Activated CD8-positive, alpha-beta memory T cell treated with anti-CD3 and anti-CD28 coated beads for 36 hours (primary cell): ENCODE results near the gene TBC1D10A. TPM values are rescaled to one million over a fixed set of nuclear protein-coding genes. Genes with fewer than 3 reads are reported as not detected.

Experiments
- CTCF ChIA-PET: fragments of 350-600 bp; sonication (Branson Sonifier 250); formaldehyde crosslinking; loops from one replicate; lab custom pipeline; 2021; ENCODE audit warnings: antibody characterized with exemption; lab: Charles Lee
- POLR2A ChIA-PET: fragments of 350-600 bp; sonication (Branson Sonifier 250); formaldehyde crosslinking; loops from one replicate; lab custom pipeline; 2021; ENCODE audit warnings: antibody characterized with exemption; lab: Charles Lee
- total RNA-seq, 2 experiments: library from RNA; stranded (reverse); gene quantifications; one replicate each; pipeline ENCODE4 v1.2.3, GENCODE V29; 2021

TBC1D10A gene
- total RNA-seq, 2 experiments from 2014 or later: 12.8 to 13.0 TPM

DNA sequence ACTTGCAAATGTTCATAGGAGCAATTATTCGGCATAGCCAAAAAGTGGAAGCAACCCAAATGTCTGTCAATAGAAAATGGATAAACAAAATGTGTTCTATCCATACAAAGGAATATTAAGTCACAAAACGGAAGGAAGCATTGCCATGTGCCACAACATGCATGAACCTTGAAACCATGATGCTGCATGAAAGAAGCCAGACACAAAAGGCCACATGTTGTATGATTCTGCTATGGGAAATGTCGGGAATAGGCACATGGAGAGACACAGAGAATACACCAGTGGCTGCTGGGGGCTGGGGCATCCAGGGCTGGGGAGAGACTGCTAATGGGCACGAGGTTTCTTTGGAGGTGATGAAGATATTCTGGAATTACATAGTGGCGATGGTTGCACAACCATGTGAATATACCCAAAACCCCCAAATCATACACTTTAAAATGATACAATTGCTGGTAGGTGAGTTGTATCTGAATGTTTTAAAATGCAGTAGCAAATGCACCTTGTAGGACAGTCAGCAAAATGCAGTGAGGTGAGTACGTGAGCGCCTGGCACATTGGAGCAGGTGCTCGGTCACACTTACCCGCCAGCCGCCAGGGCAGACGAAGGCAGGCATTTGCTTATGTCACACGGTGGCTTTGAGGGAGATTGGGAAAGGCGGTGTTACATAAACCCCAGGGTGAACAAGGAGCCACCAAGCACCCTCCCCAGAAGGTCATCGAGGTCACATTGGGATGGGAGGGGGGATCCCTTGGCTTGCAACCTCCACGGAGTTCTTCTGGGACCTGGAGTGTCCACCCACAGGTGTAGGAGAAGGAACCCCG, 53.8 kb downstream of the TBC1D10A start:
- CTCF ChIA-PET: no interaction called here
- POLR2A ChIA-PET: no interaction called here

DNA sequence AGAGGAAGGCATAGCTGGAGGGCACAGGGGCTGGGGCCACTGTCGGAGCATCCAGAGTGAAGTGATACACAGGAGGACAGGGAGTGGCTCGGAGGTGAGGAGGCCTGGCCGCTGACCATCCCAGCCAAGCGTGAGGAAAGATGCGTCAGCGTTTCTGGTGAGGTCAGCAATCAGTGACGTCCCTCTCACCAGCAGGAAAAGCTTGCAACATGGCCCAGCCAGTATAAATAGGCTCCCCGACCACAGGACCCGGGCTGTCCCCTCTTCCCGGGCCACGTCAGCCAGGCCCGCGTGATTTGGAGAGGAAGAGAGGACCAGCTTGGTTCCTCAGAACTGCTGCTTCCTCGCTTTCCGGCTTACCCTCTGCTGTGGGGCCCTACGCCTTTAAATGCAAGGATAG, 55.9 kb downstream of the TBC1D10A start:
- CTCF ChIA-PET: interaction anchor here (1.2 to 2.5 kb wide), 2 partner anchors 17 to 24 kb away, joined by 4 to 14 read pairs; no protein-coding TSS in a partner anchor

DNA sequence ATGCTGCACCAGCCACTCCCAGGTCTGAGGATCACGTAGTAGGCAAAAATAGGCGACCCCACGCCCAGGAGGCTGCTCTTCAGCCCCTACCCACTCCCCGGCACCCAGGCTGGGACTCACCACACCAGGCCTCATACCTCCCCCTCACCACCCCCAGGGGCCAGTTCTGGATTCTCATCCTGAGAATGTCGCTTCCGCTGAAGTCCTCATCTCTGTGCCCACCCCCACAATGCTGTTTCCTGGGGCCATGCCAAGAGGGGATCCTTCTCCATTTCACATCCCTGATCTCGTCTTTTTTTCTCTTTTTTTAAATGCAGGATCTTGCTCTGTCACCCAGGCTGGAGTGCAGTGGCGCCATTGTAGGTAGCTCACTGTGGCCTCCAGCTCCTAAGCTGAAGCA, 58.4 kb downstream of the TBC1D10A start:
- ChIA-PET CTCF (interaction anchor here (1.3 to 2.5 kb wide), 3 partner anchors 8 to 85 kb away, joined by 3 to 14 read pairs (median 5); no protein-coding TSS in a partner anchor), POLR2A (interaction anchor here (1.3 kb wide), 1 partner anchor 15 kb away, joined by 3 read pairs; no protein-coding TSS in a partner anchor)

More for the DNA sequence above, 55.9 kb downstream of the TBC1D10A start:
- POLR2A ChIA-PET: no interaction called here

DNA sequence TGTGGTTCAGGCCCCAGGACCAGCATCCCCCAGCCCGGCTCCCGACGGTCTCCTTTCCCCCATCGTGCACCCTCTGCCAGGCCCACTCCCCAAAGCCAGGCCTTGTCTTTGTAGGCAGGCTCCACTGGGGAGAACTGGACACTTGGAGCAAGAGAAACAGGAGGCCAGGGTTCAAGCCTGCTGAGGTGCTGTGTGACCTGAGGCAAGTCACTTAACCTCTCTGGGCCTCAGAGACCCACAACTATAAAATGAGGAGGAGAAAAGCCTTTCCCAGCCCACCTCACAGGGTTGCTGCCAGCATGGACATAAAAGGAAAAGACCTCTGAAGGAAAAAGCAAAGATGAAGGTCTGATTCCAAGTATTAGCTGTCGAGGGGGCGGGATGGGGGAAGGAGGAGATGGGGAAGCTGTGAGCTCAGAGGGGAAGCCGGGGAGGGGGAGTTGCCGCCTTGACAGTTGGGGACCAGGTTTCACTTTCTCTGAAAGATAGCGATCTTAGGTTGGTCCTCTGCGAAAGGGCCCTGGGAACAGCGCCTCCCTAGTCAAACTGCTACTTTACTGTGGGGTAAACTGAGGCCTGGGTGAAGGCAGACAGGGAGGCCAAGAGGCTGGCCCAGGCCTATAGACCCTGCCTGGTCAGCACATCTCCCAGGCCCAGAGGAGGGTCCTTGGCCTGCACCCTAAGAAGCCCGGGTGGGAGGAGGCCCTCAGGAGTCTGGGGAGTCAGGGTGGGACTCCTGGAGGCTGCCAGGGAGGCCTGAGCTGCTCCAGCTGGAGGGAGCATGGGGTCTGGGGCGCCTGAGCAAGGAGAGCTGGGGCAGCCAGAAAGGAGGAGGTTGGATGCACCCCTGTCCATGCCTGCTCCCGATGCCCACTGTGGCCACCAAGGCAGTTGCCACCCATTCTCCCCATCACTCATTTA, 59.1 kb downstream of the TBC1D10A start:
- ChIA-PET CTCF (interaction anchor here (1.0 to 1.4 kb wide), 3 partner anchors 8 to 84 kb away, joined by 3 to 7 read pairs (median 5); no protein-coding TSS in a partner anchor), POLR2A (interaction anchor here (0.5 to 1.3 kb wide), 4 partner anchors 15 to 163 kb away, joined by 3 to 4 read pairs (median 3); no protein-coding TSS in a partner anchor)

DNA sequence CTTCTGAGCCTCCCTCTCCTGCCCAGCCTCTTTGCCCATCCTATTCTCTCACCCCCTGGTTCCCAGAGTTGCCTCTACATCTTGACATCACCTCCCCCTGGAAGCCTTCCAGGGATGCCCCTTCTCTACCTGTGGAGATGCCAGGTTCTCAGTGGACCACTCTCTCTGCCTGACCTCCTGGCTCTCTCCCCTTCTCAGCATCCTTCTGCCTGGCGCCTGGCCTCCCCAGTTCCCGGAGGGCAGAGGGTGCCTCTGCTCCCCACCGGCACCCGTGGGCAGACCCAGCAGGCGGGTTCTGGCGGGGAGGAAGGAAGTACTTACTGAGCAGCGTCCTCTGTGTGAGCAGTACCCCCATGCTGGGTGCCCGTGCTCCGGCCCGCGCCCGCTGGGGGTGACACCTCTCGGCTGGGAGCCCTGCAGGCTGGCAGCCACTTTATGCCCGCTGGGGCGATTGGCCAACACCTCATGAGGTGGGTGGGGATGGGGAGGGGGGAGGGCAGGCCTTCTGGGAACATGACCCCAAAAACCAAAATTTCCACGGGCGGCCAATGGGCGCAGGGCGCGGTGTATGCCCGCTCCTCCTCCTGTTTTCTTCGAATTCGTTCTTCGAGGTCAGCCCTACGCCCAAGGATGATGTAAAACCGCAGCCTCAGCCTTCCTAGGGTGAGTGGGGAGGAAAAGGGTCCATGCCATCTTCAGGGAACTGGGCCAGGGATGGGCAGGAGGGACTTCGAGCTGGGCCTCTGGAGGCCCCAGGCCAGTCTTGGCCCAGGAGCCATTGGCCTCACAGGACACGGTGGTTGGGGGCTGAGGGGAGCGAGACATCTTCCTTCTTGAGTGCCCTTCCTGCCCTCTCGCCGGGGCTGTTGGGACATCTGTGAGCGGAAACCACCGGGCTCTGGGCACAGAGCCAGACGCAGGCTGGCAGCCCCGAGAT, 60.0 kb downstream of the TBC1D10A start, which contains the start of gene OSM:
Gene OSM (minus strand): TSS at position 407 of the 937 bp plus-strand sequence. CDS start 52 bp downstream, at position 355.
- ChIA-PET CTCF (interaction anchor here (1.0 to 4.7 kb wide), 5 partner anchors 11 to 157 kb away, joined by 3 to 34 read pairs (median 6); partner anchors contain the start of gene CASTOR1), POLR2A (interaction anchor here (0.7 to 1.3 kb wide), 4 partner anchors 16 to 162 kb away, joined by 3 read pairs; partner anchors contain the start of gene CASTOR1)

DNA sequence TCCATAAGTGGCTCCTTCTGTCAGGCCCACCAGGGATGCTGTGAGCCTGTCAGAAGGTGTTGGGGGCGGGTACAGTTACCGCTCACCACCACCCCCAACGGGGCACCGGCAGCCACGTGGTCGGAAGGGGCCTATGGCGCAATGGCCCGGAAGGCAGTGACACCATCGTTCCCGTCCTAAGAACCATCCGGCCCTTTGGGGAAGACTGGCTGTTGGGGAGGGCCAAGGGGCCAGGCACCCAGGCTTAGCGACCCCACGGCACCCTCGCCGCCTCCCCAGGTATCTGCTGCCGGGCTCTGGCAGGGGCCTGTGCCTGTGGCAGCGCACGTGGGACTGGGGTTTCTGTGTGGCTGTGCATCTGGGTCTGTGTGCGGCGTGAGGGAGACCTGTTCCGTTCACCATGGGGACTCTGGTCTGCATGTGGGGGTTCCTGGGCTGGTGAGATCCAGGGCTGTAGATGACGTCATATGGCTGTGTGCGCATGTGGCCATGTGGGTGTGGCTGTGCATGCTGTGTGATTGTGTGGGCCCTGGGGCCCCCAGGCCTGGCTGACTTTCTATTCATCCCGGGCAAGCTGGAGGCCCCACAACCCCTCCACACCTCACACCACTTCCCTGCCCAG, 60.8 kb downstream of the TBC1D10A start:
- ChIA-PET CTCF (interaction anchor here (1.0 to 4.7 kb wide), 3 partner anchors 10 to 158 kb away, joined by 4 to 34 read pairs (median 6); partner anchors contain the start of gene CASTOR1), POLR2A (interaction anchor here (0.7 to 0.8 kb wide), 2 partner anchors 23 to 158 kb away, joined by 3 read pairs; partner anchors contain the start of gene CASTOR1)

DNA sequence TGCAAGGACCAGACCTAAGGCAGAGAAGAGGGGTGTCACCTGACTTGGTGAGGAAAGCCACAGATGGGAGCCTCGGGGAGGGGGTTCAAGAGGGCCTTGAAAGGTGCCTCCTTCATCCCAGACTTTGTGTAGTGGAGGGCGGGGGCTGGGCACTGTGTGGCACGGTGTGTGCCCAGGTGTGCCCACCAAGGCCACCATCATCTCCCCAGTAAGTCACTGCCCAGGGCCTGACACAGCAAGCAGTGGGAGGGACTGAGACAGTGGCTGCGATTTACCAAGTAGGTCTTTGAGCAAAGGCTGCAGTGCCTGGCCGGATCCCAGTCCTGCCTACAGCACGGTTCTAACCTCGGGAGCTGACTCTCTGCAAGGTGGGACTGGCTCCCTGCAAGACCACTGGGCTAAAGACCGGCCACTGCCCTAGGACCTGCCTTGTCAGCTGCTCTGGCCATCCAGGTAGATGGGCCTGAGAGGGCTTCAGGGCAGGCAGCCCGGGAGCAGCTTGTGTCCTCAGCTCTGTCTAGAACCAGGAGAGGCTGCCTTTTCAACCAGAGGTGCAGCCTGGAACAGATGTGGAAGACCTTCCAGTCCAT, 61.5 kb downstream of the TBC1D10A start:
- POLR2A ChIA-PET: interaction anchor here (0.5 to 0.6 kb wide), 2 partner anchors 760 to 902 kb away, joined by 3 to 22 read pairs; no protein-coding TSS in a partner anchor
- CTCF ChIA-PET: interaction anchor here (1.4 to 4.7 kb wide), 3 partner anchors 9 to 122 kb away, joined by 5 to 34 read pairs (median 6); partner anchors contain the start of genes CASTOR1 and RNF215

DNA sequence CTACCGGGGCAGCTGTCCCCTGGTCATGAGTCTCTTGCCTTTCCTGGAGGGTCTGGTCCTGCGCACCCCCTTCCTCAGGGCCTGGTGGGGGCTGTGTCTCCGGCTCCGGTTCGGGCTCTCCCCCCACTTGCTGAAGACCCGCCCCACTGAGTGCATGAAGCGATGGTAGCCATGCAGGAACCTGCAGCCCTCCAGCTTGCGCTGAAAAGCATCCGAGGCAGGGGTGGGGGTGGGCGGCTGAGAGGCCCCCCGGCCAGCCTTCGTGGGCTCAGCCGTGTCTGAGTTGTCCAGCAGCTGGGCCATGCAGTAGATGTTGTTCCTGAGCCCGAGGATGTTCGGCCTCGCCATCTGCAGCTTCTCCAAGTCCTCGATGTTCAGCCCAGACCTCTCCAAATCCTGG, 62.9 kb downstream of the TBC1D10A start:
- ChIA-PET CTCF (interaction anchor here (0.7 to 4.7 kb wide), 8 partner anchors 13 to 156 kb away, joined by 3 to 34 read pairs (median 8); partner anchors contain the start of genes CASTOR1 and RNF215), POLR2A (interaction anchor here (1.2 kb wide), 1 partner anchor 24 kb away, joined by 5 read pairs; no protein-coding TSS in a partner anchor)

DNA sequence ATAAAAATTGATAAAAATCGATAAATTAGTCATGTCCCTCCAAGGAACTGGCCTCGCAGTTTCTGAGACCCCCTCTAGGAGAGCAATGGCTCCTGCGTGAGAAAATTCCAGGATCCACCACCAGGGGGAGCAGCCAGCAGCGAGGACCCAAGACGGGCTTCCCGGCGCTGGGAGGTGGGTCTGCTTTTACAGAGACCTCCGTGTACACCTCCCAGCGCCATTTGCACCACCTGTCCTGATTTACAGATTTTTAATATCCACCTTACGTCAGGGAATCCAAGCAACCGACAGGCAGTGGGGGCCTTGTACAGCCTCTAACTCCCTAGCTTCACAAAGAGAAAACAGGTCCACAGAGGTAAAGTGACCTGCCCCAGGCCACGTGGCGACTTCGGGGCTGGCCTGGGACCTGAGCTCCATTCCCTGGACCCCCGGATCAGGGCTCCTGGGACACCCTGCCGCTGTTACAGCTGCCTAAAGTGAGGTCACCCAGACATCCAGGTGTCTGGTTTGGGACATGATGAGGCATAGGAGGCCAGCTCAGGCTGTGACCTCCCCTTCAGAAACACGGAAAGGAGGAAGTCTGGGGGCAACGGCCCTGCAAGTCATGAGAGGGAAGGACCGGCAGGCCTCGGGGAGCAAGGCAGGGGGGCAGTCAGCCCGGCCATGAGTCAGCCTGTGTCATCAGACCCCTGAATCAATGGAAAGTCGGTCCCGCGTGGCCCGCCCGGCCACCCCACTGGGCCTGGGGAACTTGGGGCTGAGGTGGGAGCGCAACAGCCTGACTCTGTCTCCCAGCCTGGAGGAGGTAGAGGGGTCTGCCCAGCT, 63.6 kb downstream of the TBC1D10A start:
- POLR2A ChIA-PET: interaction anchor here (1.2 kb wide), 1 partner anchor 25 kb away, joined by 5 read pairs; no protein-coding TSS in a partner anchor
- CTCF ChIA-PET: interaction anchor here (0.7 to 4.7 kb wide), 9 partner anchors 9 to 155 kb away, joined by 3 to 34 read pairs (median 5); partner anchors contain the start of genes CASTOR1 and RNF215

DNA sequence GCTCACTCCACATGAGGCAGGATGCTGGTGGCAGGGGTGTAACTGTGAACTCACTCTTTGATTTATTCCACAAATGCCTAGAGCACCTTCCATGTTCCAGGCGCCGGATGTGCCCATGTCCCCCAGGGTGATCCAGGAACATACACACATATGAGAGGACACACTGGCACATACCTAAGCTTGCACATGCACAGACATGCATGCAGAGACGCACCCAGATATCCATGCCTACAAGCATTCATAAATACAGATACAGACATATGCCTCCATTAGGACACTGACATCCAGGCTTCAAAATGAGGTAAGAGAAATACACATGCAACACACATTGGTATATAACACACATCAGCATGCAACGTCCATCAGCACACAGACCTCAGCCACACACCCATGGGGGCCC, 64.6 kb downstream of the TBC1D10A start:
- ChIA-PET POLR2A (no interaction called here), CTCF (interaction anchor here (1.5 to 4.7 kb wide), 3 partner anchors 26 to 125 kb away, joined by 3 to 34 read pairs (median 12); partner anchors contain the start of genes CASTOR1 and RNF215)

DNA sequence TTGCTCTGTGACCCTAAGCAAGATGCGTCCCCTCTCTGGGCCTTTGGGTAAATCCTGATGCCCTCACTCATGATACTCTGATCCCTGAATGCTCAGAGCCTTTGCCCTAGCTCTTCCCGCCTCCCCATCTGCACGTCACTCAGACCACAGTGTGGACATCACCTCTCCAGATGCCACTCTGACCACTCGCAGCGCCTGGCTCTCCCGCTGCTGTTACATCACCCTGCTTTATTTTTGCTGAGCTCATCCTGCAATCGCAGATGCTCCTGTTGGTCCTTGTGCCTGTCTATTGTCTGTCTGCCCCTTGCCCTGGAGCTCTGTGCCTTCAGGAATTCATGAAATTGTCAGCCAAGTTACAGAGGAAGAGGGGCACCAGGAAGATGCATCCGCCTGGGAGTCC, 65.6 kb downstream of the TBC1D10A start:
- ChIA-PET CTCF (interaction anchor here (1.1 to 2.3 kb wide), 4 partner anchors 7 to 153 kb away, joined by 3 to 8 read pairs (median 4); no protein-coding TSS in a partner anchor), POLR2A (interaction anchor here (0.6 kb wide), 1 partner anchor 180 kb away, joined by 3 read pairs; no protein-coding TSS in a partner anchor)

DNA sequence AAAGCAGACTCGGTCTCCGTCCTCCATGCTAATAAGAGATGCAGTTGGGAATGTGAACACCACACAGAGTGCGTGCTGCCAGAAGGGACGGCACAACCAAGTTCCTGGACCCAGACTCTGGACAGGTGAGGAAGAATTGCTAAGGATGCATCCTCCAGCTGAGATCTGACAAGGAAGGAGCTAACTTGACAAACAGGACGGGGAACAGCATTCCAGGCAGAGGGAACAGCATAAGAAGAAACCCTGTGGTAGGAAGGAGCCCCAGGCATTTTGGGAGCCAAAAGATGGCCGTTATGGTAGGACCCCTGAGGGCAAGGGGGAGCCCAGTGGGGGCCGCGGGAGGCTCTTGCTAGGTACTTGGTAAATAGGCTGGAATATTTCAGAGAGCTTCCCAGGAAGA, 66.1 kb downstream of the TBC1D10A start:
- ChIA-PET CTCF (interaction anchor here (1.1 to 2.3 kb wide), 4 partner anchors 8 to 153 kb away, joined by 3 to 8 read pairs (median 4); no protein-coding TSS in a partner anchor), POLR2A (no interaction called here)

DNA sequence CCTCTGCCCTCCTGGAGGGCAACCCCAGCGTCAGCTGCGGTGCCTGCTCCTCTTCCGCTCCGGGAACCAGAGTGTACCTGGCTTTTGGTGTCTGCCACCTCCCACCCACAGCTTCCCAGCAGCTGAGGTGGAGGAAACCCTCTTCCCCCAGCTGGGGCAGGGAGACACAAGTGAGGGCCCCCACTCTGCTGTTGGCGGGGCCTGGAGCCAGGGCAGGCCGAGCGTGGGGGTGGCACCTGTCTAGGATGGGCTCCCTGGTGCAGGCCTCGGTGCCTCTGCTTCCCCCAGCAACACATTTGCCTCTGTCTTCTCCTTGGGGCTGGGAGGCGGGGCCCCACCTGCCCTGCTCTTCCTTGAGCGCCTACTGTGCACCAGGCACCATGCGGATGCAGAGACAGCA, 66.5 kb downstream of the TBC1D10A start:
- CTCF ChIA-PET: interaction anchor here (1.0 to 2.3 kb wide), 3 partner anchors 8 to 153 kb away, joined by 3 to 8 read pairs (median 5); no protein-coding TSS in a partner anchor

DNA sequence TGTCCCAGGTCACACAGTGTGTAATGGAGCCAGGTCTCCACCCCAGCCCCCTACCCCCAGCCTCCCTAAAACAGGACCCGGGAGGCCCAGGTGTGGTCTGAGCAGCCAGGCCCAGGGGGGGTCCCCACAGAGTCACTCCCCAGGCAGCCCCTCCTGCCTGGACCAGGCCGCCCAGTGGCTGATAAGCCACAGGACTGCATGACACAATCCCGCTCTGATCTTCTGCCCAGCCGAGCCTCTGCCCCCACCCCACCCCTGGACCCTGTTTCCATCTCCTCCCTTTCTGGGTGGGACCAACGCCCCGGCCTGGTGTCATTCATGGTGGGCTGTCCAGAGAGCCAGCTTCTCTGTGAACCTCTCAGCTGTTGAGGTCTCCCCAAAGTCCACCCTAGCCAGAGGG, 72.4 kb downstream of the TBC1D10A start:
- POLR2A ChIA-PET: no interaction called here

More for the DNA sequence above, 66.5 kb downstream of the TBC1D10A start:
- POLR2A ChIA-PET: no interaction called here

More for the DNA sequence above, 72.4 kb downstream of the TBC1D10A start:
- CTCF ChIA-PET: interaction anchor here (1.2 to 2.4 kb wide), 6 partner anchors 9 to 146 kb away, joined by 3 to 22 read pairs (median 6); partner anchors contain the start of genes CASTOR1 and RNF215
